ENCODE results near the gene NMRK2. TPM values are rescaled to one million over a fixed set of nuclear protein-coding genes. Genes with fewer than 3 reads are reported as not detected.
A peak's percentile ranks its signal among the peaks of the same experiment; 100 is the strongest.
"Not testable (repeated sequence)": the region's sequence is repeated elsewhere in the genome, so short reads cannot be mapped to it uniquely, and the experiment has no call there.

Gene NMRK2
- polyA plus RNA-seq, 6 donors from 2014 or later, result not detected

DNA sequence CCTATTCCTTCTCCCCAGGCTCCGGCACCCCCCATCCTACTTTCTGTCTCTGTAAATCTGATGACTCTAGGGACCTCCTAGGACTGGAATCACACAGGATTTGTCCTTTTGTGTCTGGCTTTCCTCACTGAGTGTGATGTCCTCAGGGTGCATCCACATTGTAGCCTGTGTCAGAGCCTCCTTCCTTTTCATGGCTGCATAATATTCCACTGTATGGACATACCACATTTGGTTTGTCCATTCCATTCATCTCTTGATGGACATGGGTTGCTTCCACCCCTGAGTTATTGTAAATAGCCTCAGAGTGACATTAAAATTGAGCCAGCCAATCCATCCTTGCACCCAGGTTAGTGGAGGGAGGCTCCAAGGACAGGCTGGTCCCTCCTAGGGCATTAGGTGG, 22.8 kb upstream of the NMRK2 start:
- Mint-ChIP-seq H3K36me3 (no peaks in the 10 kb centered on the region), H3K9me3 (peaks cover 0 to 12% (median 9%) of the 10 kb centered on the region in 7 donors), H3K27ac (no peak overlapping the region), H3K27me3 (peaks cover 3 to 8% (median 6%) of the 10 kb centered on the region in 3 donors), H3K4me1 (no peaks in the 10 kb centered on the region), H3K4me3 (no peak overlapping the region)
- ATAC-seq (ENCODE audit: low read depth in 2 of 2) (no peak), DNase-seq (no peak)

DNA sequence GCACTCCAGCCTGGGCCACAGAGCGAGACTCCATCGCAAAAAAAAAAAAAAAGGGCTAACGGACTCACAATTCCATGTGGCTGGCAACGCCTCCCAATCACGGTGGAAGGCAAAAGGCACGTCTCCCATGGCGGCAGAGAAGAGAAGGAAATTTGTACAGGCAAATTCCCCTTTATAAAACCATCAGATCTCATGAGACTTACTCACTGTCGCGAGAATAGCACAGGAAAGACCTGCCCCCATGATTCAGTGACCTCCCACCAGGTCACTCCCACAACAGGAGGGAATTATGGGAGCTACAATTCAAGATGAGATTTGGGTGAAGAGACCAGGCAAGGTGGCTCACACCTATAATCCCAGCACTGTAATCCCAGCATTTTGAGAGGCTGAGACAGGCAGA, 18.7 kb upstream of the NMRK2 start:
- Mint-ChIP-seq H3K4me3 (no peak overlapping the region), H3K27me3 (no peaks in the 10 kb centered on the region), H3K36me3 (no peaks in the 10 kb centered on the region), H3K4me1 (peaks cover 3 to 7% (median 5%) of the 10 kb centered on the region in 3 donors), H3K27ac (no peak overlapping the region), H3K9me3 (peaks cover 0 to 14% (median 8%) of the 10 kb centered on the region in 7 donors)
- DNase-seq (no peak), ATAC-seq (ENCODE audit: low read depth in 2 of 2) (no peak)

DNA sequence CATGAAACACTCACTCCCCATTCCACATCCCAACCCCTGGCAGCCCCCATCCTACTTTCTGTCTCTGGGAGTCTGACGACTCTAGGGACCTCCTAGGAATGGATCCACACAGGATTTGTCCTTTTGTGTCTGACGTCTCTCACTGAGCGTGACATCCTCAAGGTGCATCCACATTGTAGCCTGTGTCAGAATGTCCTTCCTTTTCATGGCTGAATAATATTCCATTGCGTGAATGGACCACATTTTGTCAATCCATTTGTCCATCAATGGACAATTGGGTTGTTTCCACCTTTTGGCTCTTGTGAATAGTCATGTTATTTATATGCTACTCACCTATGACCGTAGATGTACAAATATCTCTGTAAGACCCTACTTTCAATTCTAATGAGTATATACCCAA, 16.8 kb upstream of the NMRK2 start:
- H3K27ac Mint-ChIP-seq, result peak overlapping the region in 1 of 6 donors; percentile 54
- ATAC-seq (ENCODE audit: low read depth in 2 of 2) (no peak), DNase-seq (no peak)
- no peaks in the 10 kb centered on the region for H3K36me3 Mint-ChIP-seq
- peaks cover 3 to 7% (median 5%) of the 10 kb centered on the region in 3 donors for H3K4me1 Mint-ChIP-seq
- peaks cover 0 to 4% (median 0%) of the 10 kb centered on the region in 3 donors for H3K27me3 Mint-ChIP-seq
- peaks cover 0 to 7% (median 5%) of the 10 kb centered on the region in 7 donors for H3K9me3 Mint-ChIP-seq
- H3K4me3 Mint-ChIP-seq, result peak overlapping the region in 2 of 8 donors; percentile 6 to 50

DNA sequence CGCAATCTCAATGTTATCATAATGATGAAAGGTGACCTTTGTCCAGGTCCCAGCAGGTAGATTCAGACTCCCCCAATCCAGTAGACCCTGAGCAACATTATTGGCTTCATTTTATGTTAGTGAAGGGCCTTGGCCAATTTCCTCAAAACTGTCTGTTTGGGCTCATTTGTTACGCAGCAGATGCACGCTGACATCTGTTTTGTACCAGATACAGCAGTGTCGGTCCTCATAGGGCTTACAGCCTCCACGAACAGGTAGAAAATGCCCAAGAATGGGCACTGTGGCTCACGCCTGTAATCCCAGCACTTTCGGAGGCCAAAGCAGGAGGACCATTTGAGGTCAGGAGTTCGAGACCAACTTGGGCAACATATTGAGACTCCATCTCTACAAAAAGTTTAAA, 13.1 kb upstream of the NMRK2 start:
- peaks cover 0 to 16% of the 10 kb centered on the region in 2 donors for H3K36me3 Mint-ChIP-seq
- H3K4me3 Mint-ChIP-seq, result no peak overlapping the region
- H3K9me3 Mint-ChIP-seq, result peaks cover 11 to 33% (median 15%) of the 10 kb centered on the region in 7 donors
- no peak for DNase-seq
- H3K4me1 Mint-ChIP-seq, result peaks cover 3 to 7% (median 5%) of the 10 kb centered on the region in 3 donors
- H3K27me3 Mint-ChIP-seq, result peaks cover 6 to 15% (median 10%) of the 10 kb centered on the region in 3 donors
- no peak overlapping the region for H3K27ac Mint-ChIP-seq
- ATAC-seq (ENCODE audit: low read depth in 2 of 2), result no peak

DNA sequence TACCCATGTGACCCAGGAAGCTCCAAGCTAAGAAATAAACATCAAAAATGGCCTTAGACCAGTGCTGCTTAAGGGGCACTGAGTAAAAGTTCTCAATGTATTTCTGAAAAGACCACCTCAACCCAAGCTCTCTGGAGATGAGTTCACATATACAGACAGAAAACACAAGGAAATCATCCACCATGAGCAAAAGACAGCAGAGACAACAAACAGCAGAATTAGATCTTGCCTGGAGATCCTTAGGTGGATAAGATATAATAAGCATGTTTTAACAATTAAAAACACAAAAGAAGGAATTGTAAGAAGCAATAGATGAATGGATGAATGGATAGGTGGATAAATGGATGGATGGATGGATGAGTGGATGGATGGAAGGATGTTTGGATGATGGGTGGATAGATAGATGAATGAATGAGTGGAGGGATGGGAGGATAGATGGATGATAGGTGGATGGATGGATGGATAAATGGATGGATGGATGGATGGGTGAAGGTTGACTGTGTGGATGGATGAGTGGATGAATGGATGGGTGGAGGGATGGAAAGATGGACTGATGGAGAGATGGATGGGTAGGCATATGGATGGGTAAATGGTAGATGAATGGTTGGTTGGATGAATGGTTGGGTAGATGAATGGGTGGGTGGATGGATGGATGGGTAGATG, 9.6 kb upstream of the NMRK2 start:
- Mint-ChIP-seq H3K9me3 (peaks cover 11 to 33% (median 16%) of the 10 kb centered on the region in 7 donors), H3K27ac (no peak overlapping the region), H3K27me3 (peaks cover 10 to 21% (median 15%) of the 10 kb centered on the region in 3 donors), H3K4me3 (no peak overlapping the region), H3K36me3 (peaks cover 0 to 22% of the 10 kb centered on the region in 2 donors), H3K4me1 (no peaks in the 10 kb centered on the region)
- ATAC-seq (ENCODE audit: low read depth in 2 of 2) (no peak), DNase-seq (no peak)

DNA sequence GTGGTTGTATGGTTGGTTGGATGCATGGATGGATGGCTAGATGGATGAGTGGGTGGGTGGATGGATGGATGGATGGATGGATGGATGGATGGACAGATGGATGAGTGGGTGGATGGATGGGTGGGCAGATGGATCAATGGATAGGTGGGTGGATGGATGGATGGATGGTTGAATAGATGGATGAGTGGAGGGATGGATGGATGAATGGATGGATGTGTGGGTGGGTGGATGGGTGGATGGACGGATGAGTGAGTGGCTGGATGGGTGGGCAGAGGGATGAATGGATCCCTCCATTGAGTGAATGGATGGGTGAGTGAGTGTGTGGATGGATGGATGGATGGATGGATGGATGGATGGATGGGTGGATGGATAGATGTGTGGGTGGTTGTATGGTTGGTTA, 9.0 kb upstream of the NMRK2 start:
- peaks cover 0 to 22% of the 10 kb centered on the region in 2 donors for H3K36me3 Mint-ChIP-seq
- H3K27ac Mint-ChIP-seq, result no peak overlapping the region

DNA sequence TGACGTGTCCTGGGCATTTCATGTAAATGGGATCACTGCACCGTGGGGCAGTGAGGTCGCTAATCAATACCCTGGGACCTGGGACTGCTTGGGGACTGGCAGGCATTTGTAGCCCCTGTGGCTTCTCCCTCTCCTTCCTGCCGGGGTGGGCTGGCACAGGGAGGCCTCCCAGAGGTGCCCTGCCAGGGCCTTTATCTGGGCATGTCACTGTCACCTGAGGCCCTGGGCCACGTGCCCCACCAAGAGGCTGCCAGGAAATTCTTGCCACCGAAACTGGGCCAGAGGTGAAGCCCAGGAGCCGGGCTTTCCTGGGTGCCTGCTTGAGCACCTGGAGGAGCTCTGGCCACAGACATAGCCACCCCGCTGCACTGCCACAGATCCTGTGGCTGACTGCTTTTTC, 1.8 kb upstream of the NMRK2 start:
- ATAC-seq (ENCODE audit: low read depth in 2 of 2) (no peak), DNase-seq (no peak)
- Mint-ChIP-seq H3K27me3 (peaks cover 4 to 29% (median 9%) of the 10 kb centered on the region in 3 donors), H3K36me3 (no peaks in the 10 kb centered on the region), H3K4me3 (no peak overlapping the region), H3K9me3 (peaks cover 0 to 1% (median 0%) of the 10 kb centered on the region in 7 donors), H3K27ac (no peak overlapping the region), H3K4me1 (peaks cover 0 to 6% (median 3%) of the 10 kb centered on the region in 3 donors)

More for the DNA sequence above, 9.0 kb upstream of the NMRK2 start:
- no peak for ATAC-seq (ENCODE audit: low read depth in 2 of 2)
- Mint-ChIP-seq H3K9me3 (peaks cover 11 to 33% (median 16%) of the 10 kb centered on the region in 7 donors), H3K4me1 (no peaks in the 10 kb centered on the region), H3K4me3 (no peak overlapping the region), H3K27me3 (peaks cover 10 to 21% (median 16%) of the 10 kb centered on the region in 3 donors)
- DNase-seq, result no peak

DNA sequence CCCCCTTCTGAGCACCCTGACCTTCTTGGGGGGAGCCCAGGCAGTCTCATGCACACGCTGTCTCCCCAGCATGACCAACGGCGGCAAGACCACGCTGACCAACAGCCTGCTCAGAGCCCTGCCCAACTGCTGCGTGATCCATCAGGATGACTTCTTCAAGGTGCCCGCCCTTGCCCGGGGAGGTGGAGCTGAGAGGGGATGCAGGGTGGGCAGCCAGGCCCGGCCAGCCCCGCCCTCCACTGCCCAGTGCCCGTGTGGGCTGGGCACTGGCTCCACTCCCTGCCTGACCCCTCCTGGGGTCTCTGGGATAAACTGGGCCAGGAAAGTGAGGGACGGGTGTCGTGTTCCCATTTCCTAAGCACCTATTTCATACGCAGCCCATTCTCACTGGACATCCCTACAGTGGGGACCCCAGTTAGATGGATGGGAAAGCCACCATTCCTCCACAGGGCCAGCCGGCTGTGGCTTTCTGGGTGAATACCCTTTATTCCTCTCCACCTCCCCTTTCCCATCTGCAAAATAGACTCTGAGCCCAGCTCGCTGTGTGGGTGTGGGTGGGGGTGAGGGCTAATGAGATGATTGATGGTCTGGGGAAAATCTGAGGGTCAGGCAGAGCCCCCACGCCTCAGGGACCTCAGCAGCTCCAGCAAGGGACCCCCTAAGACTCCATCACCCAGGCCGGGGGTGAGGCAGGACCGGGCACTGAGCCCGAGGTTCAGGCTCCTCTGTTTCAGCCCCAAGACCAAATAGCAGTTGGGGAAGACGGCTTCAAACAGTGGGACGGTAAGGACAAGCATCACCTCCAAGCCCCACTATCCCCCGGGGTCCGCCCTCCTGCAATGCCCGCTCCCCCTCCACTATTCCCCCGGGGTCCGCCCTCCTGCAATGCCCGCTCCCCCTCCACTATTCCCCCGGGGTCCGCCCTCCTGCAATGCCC, 3.9 kb downstream of the NMRK2 start:
- Mint-ChIP-seq H3K36me3 (no peaks in the 10 kb centered on the region), H3K27ac (no peak overlapping the region), H3K9me3 (no peaks in the 10 kb centered on the region), H3K4me3 (no peak overlapping the region), H3K27me3 (peaks cover 0 to 20% (median 2%) of the 10 kb centered on the region in 3 donors), H3K4me1 (peaks cover 0 to 6% (median 3%) of the 10 kb centered on the region in 3 donors)
- ATAC-seq (ENCODE audit: low read depth in 2 of 2) (no peak), DNase-seq (no peak)

DNA sequence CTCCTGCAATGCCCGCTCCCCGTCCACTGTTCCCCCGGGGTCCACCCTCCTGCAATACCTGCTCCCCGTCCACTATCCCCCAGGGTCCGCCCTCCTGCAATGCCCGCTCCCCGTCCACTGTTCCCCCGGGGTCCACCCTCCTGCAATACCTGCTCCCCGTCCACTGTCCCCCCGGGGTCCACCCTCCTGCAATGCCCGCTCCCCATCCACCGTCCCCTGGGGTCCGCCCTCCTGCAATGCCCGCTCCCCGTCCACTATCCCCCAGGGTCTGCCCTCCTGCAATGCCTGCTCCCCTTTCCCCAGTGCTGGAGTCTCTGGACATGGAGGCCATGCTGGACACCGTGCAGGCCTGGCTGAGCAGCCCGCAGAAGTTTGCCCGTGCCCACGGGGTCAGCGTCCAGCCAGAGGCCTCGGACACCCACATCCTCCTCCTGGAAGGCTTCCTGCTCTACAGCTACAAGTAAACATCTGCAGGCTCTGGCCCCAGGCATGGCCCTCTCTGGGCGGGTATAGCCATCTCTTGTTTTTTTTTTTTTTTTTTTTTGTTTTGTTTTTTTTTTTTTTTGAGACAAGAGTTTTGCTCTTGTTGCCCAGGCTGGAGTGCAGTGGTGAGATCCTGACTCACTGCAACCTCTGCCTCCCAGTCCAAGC, 5.6 kb downstream of the NMRK2 start:
- not testable (repeated sequence) for H3K27ac Mint-ChIP-seq, H3K4me3 Mint-ChIP-seq
- peaks cover 0 to 14% (median 0%) of the 10 kb centered on the region in 3 donors for H3K27me3 Mint-ChIP-seq

DNA sequence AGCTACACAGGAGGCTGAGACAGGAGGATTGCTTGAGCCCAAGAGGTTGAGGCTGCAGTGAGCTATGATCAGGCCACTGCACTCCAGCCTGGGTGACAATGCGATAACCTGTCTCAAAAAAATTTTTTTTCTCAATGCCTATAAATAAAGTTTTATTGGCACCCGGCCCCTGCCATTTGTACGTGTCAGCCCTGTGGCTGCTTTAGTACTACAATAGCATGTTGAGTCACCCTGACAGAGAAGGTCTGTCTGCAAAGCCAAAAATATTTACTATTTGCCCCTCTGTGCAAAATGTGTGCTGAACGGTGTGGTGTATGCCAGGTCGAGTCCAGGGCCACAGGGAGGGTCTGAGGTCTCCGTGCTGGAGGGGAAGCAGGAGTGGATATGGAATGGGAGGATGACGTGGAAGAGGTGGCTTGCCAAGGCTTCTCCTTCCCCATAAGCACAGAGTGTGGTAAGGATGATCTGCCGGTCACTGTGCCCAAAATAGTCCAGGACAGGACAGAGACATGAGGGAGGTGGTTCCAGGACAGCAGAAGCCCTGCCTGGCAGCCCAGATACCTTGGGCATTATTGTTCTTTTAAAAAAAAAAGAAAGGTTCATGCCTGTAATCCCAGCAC, 10.0 kb downstream of the NMRK2 start:
- Mint-ChIP-seq H3K36me3 (no peaks in the 10 kb centered on the region), H3K27me3 (peaks cover 4 to 15% (median 9%) of the 10 kb centered on the region in 3 donors), H3K4me3 (no peak overlapping the region), H3K9me3 (peaks cover 0 to 3% (median 0%) of the 10 kb centered on the region in 7 donors), H3K27ac (peak overlapping the region in 2 of 6 donors; percentile 55 to 87), H3K4me1 (peaks cover 0 to 7% (median 4%) of the 10 kb centered on the region in 3 donors)
- no peak for DNase-seq
- no peak for ATAC-seq (ENCODE audit: low read depth in 2 of 2)

More for the DNA sequence above, 5.6 kb downstream of the NMRK2 start:
- ATAC-seq (ENCODE audit: low read depth in 2 of 2); DNase-seq; H3K9me3 Mint-ChIP-seq; H3K4me1 Mint-ChIP-seq; H3K36me3 Mint-ChIP-seq: not testable (repeated sequence)

DNA sequence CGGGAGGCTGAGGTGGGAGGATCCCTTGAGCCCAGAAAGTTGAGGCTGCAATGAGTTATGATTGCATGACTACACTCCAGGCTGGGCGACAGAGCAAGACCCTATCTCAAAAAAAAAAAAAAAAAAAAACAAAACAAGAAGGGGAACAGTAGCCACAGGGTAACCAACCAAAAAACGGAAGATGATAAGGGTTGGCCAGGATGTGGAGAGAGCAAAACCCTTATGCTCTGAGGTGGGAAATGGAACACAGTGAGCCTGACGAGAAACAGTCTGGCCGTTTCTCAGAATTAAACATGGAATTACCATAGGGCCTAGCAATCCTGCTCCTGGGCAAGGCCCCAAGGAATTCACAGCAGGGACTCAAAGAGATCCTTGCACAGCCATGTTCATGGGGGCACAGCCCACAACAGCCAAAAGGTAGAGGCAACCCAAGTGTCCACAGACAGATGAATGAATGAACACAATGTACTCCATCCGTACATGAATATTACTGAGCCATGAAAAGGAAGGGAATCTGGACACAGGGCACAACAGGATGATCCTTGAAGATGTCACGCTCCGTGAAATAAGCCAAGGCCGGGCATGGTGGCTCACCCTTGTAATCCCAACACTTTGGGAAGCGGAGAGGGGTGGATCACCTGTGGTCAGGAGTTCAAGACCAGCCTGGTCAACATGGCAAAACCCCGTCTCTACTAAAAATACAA, 11.3 kb downstream of the NMRK2 start:
- no peak overlapping the region for H3K4me3 Mint-ChIP-seq
- H3K27me3 Mint-ChIP-seq, result peaks cover 4 to 15% (median 9%) of the 10 kb centered on the region in 3 donors
- H3K4me1 Mint-ChIP-seq, result peaks cover 0 to 7% (median 4%) of the 10 kb centered on the region in 3 donors
- DNase-seq, result no peak
- no peak overlapping the region for H3K27ac Mint-ChIP-seq
- no peak for ATAC-seq (ENCODE audit: low read depth in 2 of 2)
- no peaks in the 10 kb centered on the region for H3K36me3 Mint-ChIP-seq
- H3K9me3 Mint-ChIP-seq, result peaks cover 0 to 3% (median 0%) of the 10 kb centered on the region in 7 donors

DNA sequence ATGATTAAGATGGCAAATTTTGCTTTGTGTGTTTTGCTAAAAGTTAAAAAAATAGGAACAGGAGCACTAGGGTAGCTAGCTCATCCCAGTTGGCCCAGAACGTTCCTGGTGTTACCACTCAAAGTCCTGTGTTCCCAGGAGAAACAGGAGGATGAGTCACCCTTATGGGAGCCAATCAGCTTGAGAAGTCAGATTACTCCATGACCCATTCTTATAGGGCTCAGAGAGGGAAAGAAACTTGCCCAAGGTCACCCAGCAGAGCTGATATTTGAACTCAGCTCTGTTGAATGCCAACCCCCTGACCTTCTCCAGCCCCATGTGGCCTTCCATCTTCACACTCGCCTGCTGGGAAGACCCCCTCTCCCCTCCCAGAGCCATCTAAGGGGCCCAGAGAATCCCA, 13.0 kb downstream of the NMRK2 start:
- H3K27me3 Mint-ChIP-seq, result peaks cover 4 to 15% (median 9%) of the 10 kb centered on the region in 3 donors
- H3K36me3 Mint-ChIP-seq, result no peaks in the 10 kb centered on the region

More for the DNA sequence above, 13.0 kb downstream of the NMRK2 start:
- DNase-seq (no peak), ATAC-seq (ENCODE audit: low read depth in 2 of 2) (no peak)
- H3K9me3 Mint-ChIP-seq, result peaks cover 0 to 3% (median 0%) of the 10 kb centered on the region in 7 donors
- peaks cover under 1 to 7% (median 5%) of the 10 kb centered on the region in 3 donors for H3K4me1 Mint-ChIP-seq
- H3K27ac Mint-ChIP-seq, result no peak overlapping the region
- no peak overlapping the region for H3K4me3 Mint-ChIP-seq

All from naive B cell (primary cell).